COR-L47 (cell line): ENCODE results near the gene INHA.
A peak's percentile ranks its signal among the peaks of the same experiment; 100 is the strongest.

Source experiments
- DNase-seq: peaks from one replicate; lab custom pipeline; 2025; lab: John Stamatoyannopoulos, UW

The INHA gene, protein sequence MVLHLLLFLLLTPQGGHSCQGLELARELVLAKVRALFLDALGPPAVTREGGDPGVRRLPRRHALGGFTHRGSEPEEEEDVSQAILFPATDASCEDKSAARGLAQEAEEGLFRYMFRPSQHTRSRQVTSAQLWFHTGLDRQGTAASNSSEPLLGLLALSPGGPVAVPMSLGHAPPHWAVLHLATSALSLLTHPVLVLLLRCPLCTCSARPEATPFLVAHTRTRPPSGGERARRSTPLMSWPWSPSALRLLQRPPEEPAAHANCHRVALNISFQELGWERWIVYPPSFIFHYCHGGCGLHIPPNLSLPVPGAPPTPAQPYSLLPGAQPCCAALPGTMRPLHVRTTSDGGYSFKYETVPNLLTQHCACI

DNA sequence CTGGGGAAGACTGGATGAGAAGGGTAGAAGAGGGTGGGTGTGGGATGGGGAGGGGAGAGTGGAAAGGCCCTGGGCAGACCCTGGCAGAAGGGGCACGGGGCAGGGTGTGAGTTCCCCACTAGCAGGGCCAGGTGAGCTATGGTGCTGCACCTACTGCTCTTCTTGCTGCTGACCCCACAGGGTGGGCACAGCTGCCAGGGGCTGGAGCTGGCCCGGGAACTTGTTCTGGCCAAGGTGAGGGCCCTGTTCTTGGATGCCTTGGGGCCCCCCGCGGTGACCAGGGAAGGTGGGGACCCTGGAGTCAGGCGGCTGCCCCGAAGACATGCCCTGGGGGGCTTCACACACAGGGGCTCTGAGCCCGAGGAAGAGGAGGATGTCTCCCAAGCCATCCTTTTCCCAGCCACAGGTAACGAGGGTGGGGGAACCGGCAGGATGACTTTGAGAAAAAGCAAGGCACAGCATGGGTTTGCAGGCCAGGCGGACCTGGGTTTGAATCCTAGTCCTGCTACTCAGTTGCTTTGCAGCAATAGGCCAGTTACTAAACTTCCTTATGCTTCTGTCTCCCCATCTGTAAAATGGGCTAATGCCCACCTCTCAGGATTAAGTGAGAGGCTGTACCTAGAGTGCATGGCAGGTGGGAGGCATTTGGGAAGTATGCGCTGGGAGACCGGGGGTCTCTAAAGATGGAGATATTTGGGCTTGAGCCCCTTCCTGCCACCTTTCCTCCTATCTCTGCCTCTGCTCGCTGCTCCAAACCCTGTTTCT, at the start of gene INHA:
INHA (plus strand) TSS at position 74 of the 765 bp plus-strand sequence; CDS start at position 139, 65 bp downstream.
- DNase-seq: no peak

DNA sequence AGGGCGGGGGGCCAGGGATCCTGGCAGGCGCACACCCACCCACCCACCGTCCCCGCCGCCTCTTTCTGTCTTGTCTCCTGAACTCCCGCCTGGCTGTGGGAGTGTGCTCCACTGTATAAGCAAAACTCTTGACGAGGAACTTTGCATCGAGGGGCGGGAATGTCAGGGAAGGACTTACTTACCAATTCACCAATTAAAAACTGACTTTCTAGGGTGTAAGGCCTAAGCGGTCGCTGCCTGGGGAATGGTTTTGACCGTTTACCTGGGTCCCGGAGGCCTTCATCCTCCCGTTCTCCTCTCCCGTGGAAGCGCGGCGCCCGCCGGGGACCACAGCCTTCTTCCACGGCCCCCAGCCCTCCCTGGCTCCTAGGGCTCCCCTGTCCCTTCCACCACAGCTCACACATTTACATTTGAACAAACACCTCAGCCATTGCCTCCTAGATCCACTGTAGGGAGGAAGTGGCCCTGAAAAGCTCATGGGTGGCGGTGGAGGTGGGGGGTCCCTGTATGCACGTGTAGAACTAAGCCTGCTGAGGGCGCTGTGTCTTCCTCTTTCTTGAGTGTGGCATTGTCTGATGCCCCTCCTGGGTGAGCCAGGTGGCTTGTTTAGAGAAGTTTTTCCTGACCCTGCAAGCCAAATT, 49.0 kb upstream of the INHA start:
- DNase-seq: no peak

DNA sequence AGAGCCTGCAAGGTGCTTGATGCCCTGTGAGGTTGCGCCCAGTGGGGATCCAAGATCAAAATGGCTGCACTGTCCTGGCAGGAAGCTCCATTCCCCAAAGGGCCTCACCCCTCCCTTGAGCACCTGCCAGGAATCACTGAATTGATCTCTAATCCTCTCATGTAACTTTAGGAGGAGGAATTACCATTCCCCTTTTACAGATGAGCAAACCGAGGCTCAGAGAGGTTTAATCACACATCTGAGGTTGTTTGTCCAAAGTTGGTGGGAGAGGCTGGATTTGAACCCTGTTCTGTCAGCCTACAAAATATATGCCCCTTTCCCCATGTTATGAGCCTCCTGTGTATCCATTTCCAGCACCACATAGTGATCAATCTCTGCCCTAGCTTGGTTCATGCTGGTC, 47.3 kb upstream of the INHA start:
- no peak for DNase-seq

DNA sequence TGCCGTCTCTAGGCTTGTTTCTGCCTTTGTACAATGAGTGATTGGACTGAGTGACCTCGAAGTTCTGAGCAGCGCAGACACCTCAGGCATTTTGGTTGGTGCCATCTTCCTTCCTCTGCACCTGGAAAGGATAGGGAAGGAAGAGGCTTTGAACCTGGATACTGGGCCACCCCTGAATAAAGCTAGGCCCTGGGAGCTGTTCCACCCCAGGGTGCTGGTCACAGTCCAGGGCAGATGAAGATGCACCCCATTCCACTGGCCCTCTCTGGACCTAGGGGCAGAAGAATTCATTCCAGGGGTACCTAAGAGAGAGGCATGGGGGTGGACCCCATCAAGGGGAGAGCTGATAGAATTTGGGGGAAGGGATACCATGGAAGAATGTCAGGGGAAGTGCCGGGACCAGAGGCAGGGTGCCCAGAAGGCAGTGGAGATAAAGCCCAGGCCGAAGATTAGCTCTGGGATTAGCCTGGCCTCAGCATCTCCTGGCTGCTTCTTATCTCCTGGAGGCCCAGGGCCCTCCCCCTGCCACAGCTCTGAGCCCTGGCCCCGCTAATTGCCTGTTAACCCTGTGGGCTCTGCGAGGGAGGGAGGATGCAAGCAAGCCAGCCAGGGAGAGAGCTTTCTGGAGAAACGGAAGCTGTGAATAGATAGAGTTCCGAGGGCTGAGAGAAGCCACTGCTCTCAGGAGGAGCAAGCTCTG, 46.4 kb upstream of the INHA start:
- DNase-seq: no peak

DNA sequence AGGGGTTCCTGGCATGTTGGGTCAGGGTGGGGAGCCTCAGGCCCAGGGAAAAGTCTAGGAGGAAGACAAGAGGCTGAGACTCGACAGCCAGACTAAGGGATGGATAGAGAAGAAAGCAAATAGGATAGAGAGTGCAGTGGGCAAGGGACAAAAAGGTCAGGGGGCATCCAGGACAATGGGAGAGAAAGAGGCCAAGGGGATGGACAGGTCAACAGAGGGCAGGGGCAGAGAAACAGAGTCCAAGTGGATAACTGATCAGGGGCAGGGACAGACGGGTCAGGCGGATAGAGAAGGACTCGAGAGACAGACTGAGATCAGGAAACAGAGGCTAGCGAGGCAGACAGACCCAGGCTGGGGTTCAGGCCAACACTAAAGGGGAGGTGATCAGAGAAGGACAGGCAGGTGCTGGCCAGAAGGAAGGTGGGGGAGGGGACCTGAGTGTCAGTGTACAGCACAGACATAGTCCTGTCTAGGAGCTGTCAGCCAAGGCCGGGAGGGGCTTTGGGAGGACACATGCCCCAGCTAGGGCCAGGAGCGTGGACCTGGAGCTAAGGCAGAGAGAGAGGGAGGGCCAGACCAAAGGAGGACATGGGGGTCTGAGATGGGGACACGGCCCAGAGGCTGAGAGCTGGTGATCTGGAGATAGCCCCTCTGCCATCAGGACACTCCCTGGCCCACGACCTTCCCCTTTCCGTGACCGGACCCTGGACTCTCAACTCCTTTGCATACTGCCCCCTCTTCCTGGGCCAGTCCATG, 45.6 kb upstream of the INHA start:
- DNase-seq: no peak

DNA sequence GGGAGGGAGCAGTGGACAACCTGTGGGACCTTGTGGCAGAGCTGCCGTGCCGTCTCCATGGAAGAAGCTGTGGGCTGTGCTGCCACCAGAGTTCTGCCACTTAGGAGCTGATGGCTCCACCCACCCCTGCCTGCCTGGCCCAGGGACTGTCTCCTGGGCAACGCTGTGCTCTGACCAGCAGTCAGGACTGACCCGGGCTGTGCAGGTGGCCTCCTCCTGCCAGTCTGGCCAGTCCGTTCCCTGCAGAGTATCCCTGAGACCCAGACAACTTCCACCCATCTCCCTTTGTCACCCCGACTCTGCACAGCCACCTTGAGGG, 45.1 kb upstream of the INHA start:
- no peak for DNase-seq

DNA sequence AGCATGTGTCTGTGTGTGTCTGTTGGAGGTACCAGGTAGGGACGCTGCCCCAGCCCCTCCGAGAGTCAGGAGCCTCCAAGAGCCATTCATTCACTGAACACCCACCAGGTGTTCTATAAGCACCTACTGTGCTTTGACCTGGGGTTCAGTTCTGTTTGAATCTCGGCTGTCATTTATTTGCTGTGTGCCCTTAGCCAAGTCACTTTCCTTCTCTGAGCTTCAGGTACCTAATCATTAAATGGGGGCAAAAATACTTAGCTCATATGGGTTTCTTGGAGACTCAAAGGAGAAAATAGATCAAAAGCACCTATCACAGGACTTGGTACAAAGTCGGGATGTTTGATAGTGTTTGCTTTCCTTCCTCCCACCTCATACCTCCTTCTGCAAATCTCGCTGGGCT, 44.6 kb upstream of the INHA start:
- no peak for DNase-seq

DNA sequence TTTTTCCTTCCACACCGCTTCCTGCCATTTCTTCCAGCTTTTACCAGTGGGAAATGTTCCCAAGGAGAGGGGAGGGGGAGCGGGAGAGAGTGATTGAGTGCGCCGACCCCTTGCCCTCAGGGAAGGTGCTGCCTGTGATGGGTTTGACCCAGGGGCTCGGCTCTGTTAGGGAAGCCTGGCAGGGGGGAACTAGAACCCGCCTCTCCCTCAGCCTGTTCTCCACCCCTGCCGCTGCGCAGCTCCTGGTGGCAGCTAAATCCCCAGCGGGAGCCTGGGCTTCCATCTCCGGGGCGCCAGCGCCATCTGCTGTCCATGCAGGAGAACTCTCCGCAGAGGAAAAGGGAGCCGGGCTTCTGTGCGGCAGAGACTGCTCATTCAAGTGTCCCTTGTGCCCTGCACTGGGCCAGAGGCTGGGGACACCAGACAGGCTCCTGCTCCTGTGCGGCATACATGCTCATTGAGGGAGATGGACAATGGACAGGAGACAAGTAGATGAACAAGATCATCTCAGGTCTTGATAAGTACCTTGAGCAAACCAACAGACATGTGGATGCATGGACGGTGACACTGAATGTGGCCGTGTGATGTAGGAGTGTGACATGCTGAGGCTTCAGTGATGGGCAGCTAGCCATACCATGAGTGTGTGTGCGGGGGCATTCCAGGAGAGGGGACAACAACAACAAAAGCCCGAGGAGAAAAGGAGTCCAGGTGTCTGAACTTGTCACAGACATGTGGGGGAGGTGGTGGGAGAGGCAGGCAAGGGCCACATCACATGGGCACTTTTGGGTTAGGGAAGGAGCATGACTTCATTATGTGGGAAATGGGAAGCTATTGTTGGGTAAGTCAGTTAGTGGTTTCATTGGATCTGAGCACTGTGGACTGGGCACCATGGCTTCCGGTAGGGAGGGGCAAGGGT, 41.8 kb upstream of the INHA start:
- peak; percentile 80 for DNase-seq

DNA sequence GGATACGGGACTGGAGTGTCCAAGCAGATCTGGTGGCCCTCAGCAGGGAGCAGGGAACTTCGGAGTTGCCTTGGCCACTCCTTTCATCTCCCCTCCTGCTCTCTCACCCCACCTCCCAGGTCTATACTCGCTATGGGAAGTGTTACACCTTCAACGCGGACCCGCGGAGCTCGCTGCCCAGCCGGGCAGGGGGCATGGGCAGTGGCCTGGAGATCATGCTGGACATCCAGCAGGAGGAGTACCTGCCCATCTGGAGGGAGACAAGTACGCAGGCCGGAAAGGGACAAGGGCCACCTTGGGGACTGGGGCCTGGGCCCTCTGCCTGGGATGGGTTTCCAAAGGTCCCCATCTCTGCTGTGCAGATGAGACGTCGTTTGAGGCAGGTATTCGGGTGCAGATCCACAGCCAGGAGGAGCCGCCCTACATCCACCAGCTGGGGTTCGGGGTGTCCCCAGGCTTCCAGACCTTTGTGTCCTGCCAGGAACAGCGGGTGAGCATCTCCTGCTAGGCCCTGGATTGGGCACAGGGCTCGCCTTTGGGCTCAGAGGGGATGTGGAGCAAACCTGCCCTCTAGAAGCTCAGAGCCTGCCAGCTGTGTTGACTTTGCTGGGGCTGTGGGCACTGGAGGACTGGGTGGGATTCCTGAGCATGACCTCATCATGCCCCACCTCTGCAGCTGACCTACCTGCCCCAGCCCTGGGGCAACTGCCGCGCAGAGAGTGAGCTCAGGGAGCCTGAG, 40.3 kb upstream of the INHA start:
- DNase-seq: no peak

DNA sequence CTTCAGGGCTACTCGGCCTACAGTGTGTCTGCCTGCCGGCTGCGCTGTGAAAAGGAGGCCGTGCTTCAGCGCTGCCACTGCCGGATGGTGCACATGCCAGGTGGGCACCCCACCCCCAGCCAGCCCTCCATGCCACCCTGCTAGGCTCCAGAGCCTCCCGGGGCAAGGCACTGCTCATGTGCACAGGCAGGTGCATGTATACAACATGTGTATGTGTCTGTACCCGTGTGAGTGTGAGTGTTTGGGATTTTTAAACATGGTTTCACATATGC, 39.8 kb upstream of the INHA start:
- no peak for DNase-seq

DNA sequence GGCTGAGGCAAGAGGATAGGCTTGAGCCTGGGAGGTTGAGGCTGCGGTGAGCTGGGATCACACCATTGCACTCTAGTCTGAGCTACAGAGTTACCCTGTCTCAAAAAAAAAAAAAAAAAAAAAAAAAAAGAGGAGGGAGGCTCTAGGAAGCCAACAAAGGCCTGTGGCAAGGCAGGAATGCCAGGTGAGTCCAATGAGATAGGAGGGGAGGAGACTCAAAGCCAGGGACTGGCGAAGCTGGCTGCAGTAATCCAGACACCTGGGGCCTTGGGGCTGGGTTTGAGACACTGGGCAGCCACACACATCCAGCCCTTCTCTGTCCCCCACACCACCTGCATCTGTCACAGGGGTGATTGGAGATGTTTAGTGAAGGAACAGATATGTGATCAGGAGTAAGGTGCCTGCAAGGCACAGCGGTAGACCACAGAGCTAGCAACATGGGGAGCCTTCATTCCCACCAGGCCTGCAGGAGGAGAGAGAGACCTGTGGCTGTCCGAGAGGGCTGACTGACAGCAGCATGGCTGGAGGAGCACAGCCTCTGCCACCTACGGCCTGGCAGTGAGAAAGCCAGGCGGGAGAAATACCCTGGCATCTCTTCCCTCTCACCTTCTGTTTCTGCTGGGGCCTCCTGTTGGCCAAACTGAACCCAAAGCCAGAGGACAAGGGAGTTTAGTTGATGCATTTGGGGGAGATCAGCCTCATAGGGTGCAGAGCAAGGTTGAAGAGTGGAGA, 38.0 kb upstream of the INHA start:
- no peak for DNase-seq

DNA sequence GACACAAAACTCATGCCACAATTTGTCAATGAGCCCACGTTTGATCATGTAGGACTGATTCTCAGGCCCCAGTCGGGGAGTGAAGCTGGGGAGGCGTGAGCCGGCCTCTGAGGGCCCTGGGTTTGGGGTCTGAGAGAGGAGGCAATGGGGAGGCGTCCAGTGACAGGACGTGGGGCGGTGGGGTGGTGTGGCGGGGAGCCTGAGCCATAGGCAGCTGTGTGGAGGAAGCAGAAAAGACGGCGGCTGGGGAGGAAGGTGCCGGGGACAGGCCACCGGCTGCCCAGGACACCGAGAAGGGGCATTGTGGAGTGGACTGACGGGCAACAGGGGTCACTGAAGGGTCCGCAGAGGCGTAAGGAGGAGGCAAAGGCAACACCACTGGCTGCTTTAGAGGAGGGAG, 35.7 kb upstream of the INHA start:
- no peak for DNase-seq

DNA sequence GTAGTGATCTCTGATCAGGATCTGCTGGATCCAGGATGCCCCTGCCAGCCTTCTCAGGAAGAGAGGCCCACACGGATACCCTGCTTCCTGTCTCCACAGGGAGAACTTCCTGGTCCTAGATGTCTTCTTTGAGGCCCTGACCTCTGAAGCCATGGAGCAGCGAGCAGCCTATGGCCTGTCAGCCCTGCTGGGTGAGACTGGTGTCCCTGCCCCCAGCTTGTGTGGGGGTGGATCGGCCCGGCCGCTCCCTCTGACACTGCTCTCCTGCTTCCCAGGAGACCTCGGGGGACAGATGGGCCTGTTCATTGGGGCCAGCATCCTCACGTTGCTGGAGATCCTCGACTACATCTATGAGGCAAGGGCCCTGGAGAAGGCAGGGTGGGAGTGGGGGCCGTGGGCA, 35.1 kb upstream of the INHA start:
- no peak for DNase-seq

DNA sequence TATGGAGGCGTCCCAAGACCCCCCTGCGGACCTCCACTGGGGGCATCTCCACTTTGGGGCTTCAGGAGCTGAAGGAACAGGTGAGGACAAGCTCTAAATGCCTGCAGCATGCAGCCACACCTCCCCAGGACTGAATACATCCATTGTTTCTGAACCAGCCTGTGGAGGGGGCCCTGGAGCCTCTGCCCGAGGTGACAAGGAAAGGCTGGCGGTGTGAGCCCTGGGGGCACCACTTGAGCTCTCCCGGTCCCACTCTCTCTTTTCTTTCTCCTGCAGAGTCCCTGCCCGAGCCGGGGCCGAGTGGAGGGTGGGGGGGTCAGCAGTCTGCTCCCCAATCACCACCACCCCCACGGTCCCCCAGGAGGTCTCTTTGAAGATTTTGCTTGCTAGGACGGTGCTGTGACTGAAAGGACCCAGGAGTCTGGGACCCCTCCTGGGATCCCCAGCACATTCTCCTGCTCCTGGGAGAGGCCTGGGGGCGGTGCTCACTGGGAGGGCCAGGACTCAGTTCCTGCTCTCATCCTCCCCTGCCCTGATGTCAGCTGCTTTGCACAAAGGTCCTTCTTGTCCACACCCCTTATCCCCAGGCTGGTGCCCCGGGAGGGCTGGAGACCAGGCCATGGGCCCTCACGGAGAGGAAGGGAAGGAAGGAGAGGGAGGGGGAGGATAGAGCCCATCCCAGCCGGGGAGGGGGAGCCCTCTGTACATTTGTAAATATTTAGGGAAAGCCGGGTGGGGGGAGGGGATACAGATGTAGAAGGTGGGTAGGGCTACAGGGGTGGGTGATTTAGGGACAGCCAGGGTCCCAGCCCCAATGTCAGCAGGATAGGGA, 34.2 kb upstream of the INHA start:
- DNase-seq: no peak

DNA sequence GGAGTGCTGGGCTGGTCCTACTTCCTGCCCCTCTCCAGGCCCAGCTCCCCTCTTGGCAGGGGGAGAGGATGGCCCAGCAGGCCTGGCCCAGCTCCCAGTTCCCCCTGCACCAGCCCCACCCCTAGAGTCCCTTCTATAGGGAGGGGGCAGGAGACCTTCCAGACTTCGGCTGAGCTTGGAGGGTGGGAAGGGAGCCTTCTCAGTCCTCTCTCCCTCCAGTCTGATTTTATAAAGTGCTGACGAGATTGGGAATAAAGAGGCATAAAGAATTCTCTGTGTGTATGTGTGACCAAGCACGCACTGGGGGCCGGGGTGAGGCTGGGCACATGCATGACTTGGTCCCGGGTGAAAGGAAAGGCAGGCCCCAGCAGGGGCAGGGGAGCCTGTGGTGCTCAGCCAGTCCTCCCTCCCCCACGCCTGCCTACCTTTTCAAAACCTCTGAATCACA, 33.6 kb upstream of the INHA start:
- peak; percentile 38 for DNase-seq

DNA sequence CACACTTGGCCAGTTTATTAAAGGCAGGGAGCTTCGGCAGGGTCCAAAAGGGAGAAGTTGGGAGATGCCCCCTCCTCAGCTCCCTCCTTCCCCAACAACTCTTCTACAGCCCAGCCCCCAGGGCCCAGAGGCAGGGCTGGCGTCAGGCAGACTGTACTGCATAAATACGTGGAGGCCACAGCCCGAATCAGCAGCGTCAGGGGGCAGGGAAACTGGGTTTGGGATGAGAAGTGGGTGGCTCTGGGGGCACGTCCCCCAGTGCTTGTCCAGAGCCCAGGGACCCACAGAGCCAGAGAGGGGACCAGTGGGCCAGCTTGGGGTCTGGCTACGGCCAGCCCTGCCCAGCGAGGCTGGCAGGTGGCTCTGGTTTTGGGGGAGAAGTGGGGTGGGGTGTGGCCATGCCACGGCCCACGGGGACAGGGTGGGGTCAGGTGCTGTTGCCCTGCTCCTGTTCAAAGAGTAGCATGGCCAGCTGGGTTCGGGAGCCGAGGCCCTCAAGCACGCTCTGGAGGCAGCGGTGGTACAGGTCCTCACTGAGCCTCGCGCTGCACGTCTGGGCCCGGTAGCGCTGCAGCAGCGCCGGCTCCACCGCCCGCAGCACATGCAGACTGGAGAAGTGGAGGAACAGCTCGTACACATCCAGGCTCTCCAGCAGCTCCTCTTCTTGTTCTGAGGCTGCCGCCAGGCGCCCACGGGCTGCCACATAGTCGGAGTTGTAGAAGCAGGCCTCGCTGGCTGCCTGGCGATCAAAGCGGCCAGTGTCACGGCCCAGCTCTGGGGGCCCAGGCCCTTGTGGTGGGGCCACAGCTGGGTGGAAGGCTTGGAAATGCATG, 32.9 kb upstream of the INHA start:
- no peak for DNase-seq

DNA sequence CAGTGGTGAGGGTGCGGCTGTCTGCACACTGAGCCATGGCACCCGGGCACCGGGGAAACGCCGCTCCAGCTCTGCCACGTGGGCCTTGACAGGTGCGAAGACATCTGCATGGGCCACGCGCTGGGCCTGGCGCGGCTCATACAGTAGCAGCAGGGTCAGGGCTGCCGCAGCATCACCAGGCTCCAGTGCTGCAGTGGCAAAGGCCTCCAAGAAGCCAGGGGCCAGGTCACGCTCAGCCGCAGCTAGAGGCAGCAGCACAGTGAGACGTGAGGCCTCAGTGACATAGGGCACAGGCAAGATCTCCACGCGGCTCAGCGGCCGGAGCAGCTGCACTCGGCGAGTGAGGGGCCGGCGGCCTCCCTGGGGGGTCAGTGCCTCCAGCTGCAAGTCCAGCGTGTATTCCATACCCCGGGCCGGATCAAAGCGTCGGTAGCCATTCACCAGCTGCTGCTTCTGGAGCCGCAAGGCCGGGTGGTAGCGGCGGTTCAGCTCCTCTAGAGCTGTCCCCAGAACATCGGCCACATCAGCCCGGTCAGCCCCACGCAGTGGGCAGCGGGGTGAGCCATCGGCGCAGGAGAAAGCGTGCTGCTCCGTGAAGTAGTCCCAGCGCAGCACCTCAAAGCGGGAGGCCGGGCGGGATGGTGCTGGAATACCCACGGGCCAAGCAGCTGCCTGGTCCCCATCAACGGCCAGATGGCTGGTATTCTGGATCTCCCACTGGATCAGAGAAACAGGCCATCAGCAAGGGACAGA, 32.0 kb upstream of the INHA start:
- DNase-seq: no peak
